ENCODE data around the gene SLAMF7. TPM values are rescaled to one million over a fixed set of nuclear protein-coding genes. Genes with fewer than 3 reads are reported as not detected.

SLAMF7 gene
- total and polyA plus RNA-seq, 10 of the 15 experiments (the other 5 are each of a cell fraction or from before 2014, with no cell fraction given), result 66.6 to 284 (median 108) TPM

GRCh38 chr1:160739098-160739511, at the start of gene SLAMF7 (continued):
- TF ChIP-seq MEF2A (IDR thresholded peaks at IDR 0.05; ENCODE audit: insufficient read depth, low read depth, low read length) (peak; percentile 75; the same call in 1 of the 2 replicates), PAX8 (IDR thresholded peaks at IDR 0.05) (no peak), NRF1 (conservative IDR thresholded peaks at IDR 0.05; ENCODE audit: low read depth, low read length) (no peak), IRF5 (IDR thresholded peaks at IDR 0.05; ENCODE audit: borderline replicate concordance) (no peak), PAX5 (IDR thresholded peaks at IDR 0.05; ENCODE audit: borderline replicate concordance, low read depth, low read length) (peak; percentile 26; the same call in 1 of the 2 replicates), YY1 (IDR thresholded peaks at IDR 0.05; ENCODE audit: low read depth, low read length) (peak; percentile 93), EGR1 (IDR thresholded peaks at IDR 0.05; ENCODE audit: borderline replicate concordance in 1 of 2, low read depth in 2 of 2, low read length in 2 of 2) (no peak), RB1 (IDR thresholded peaks at IDR 0.05; ENCODE audit: borderline replicate concordance) (no peak), ATF7 (IDR thresholded peaks at IDR 0.05; ENCODE audit: low read depth) (peak; percentile 94), POLR2AphosphoS2 (IDR thresholded peaks at IDR 0.05; ENCODE audit: low read depth, low read length) (peak; percentile 90; the same call in 1 of the 2 replicates), FOXM1 (IDR thresholded peaks at IDR 0.05; ENCODE audit: low read depth, low read length) (peak; percentile 69; the same call in 1 of the 2 replicates), RUNX3 (IDR thresholded peaks at IDR 0.05; ENCODE audit: low read length) (peak; percentile 85), ATF2 (IDR thresholded peaks at IDR 0.05; ENCODE audit: low read length) (peak; percentile 77), NR2C2 (IDR thresholded peaks at IDR 0.05; ENCODE audit: borderline replicate concordance, control insufficient read depth, insufficient read length, low read depth) (no peak), SMAD1 (IDR thresholded peaks at IDR 0.05; ENCODE audit: low read depth, partially characterized antibody) (peak; percentile 93), HDAC6 (IDR thresholded peaks at IDR 0.05; ENCODE audit: unreplicated experiment) (peak; percentile 38), ESRRA (IDR thresholded peaks at IDR 0.05; ENCODE audit: low read length) (no peak), BCL11A (IDR thresholded peaks at IDR 0.05; ENCODE audit: low read depth, low read length) (peak; percentile 67), CREM (IDR thresholded peaks at IDR 0.05; ENCODE audit: low read depth) (no peak), IKZF2 (IDR thresholded peaks at IDR 0.05) (peak; percentile 62 to 65; a peak in 2 of 4 replicates), BHLHE40 (IDR thresholded peaks at IDR 0.05; ENCODE audit: borderline replicate concordance in 1 of 2, low read depth in 2 of 2, low read length in 1 of 2) (peak; percentile 91 to 92), MTA2 (IDR thresholded peaks at IDR 0.05; ENCODE audit: low read depth) (peak; percentile 68), SRF (IDR thresholded peaks at IDR 0.05; ENCODE audit: low read depth in 2 of 2, low read length in 2 of 2) (0 out of 4 replicates have a peak, but pooled peaks of 1 of the 2 experiments have one; percentile 25), IKZF1 (conservative IDR thresholded peaks at IDR 0.05) (peak; percentile 77), CBFB (IDR thresholded peaks at IDR 0.05; ENCODE audit: low read depth) (peak; percentile 76; the same call in 1 of the 2 replicates), ZZZ3 (IDR thresholded peaks at IDR 0.05; ENCODE audit: control insufficient read depth, insufficient read length, low read depth) (no peak), NBN (IDR thresholded peaks at IDR 0.05) (peak; percentile 63; the same call in 1 of the 2 replicates)
- TF ChIP-seq, protein P1, sequence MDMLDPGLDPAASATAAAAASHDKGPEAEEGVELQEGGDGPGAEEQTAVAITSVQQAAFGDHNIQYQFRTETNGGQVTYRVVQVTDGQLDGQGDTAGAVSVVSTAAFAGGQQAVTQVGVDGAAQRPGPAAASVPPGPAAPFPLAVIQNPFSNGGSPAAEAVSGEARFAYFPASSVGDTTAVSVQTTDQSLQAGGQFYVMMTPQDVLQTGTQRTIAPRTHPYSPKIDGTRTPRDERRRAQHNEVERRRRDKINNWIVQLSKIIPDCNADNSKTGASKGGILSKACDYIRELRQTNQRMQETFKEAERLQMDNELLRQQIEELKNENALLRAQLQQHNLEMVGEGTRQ (IDR thresholded peaks at IDR 0.05; ENCODE audit: borderline replicate concordance, low read depth, low read length), result no peak; the same call in 1 of the 2 replicates
- TF ChIP-seq, protein P2, sequence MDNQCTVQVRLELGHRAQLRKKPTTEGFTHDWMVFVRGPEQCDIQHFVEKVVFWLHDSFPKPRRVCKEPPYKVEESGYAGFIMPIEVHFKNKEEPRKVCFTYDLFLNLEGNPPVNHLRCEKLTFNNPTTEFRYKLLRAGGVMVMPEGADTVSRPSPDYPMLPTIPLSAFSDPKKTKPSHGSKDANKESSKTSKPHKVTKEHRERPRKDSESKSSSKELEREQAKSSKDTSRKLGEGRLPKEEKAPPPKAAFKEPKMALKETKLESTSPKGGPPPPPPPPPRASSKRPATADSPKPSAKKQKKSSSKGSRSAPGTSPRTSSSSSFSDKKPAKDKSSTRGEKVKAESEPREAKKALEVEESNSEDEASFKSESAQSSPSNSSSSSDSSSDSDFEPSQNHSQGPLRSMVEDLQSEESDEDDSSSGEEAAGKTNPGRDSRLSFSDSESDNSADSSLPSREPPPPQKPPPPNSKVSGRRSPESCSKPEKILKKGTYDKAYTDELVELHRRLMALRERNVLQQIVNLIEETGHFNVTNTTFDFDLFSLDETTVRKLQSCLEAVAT (IDR thresholded peaks at IDR 0.05), result peak; percentile 89; the same call in 1 of the 2 replicates

Measured in GM12878 (cell line).